K562 (cell line): ENCODE data around the gene SPATA20. TPM values are rescaled to one million over a fixed set of nuclear protein-coding genes. Genes with fewer than 3 reads are reported as not detected.

Source experiments
- BMI1 ChIP-seq: fragments of 150-350 bp; IDR thresholded peaks from 2 replicates; pipeline ENCODE4 v1.6.1; 2014; ENCODE audit warnings: low read length
- polyA plus RNA-seq, 8 experiments: library from polyadenylated mRNA; depleted of rRNA in 4 of 8; stranded (reverse) in 5 of 8; unstranded in 3 of 8; fragments of >200 nt; fragmentation: Nextera tagmentation in 2 of 8; fragmentation: Illumina TruSeq in 1 of 8; extraction: Ambion mirVana in 2 of 8; extraction: Trizol in 1 of 8; gene quantifications; 2 replicates each; pipeline versions ENCODE4 v1.2.1 to v1.2.3, GENCODE V29; 2011 to 2014; ENCODE audit warnings: inconsistent platforms in 1 of 8, missing spikeins in 1 of 8
- total RNA-seq, 7 experiments: library from RNA; depleted of rRNA in 6 of 7; stranded (reverse); fragments of >200 nt in 6 of 7; fragmentation: Illumina TruSeq in 2 of 7; extraction: Trizol in 2 of 7; gene quantifications; 2 replicates each; pipeline versions ENCODE4 v1.2.1 to v1.2.3, GENCODE V29; 2011 to 2021; ENCODE audit warnings: low replicate concordance in 1 of 7
- TF ChIP-seq, protein P1 (sequence below): fragments of 200-800 bp; sonication (Bioruptor generic); IDR thresholded peaks from 2 replicates; pipeline ENCODE4 v1.6.1; 2017; ENCODE audit warnings: missing genetic modification characterization, missing compliant biosample characterization
- TF ChIP-seq, protein P2 (sequence below): fragments of 450-650 bp; IDR thresholded peaks from 2 replicates; pipeline ENCODE4 v1.7.0; 2016; ENCODE audit warnings: borderline replicate concordance
- TF ChIP-seq, protein P3 (sequence below): fragments of 450-650 bp; IDR thresholded peaks from 2 replicates; pipeline ENCODE4 v1.6.1; 2016; ENCODE audit warnings: borderline replicate concordance

SPATA20 gene
- total and polyA plus RNA-seq, 9 of the 15 experiments (the other 6 are each of a cell fraction or from before 2014, with no cell fraction given): 0.08 to 4.0 (median 1.5) TPM

DNA sequence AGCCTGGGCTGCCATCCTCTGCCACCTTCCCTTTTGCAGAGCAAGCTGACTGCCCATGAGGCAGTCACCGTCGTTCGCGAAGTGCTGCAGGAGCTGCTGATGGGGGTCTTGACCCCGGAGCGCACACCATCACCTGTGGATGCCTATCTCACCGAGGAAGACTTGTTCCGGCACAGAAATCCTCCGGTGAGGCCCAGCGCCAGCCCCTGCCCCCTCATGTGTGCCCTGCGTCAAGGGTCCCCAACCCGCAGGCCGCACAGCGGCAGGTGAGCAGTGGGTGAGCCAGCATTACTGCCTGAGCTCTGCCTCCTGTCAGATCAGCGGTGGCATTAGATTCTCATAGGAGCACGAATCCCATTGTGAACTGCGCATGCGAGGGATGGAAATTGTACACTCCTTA lies 22.1 kb upstream of the SPATA20 start (continued):
- TF ChIP-seq, protein P1, sequence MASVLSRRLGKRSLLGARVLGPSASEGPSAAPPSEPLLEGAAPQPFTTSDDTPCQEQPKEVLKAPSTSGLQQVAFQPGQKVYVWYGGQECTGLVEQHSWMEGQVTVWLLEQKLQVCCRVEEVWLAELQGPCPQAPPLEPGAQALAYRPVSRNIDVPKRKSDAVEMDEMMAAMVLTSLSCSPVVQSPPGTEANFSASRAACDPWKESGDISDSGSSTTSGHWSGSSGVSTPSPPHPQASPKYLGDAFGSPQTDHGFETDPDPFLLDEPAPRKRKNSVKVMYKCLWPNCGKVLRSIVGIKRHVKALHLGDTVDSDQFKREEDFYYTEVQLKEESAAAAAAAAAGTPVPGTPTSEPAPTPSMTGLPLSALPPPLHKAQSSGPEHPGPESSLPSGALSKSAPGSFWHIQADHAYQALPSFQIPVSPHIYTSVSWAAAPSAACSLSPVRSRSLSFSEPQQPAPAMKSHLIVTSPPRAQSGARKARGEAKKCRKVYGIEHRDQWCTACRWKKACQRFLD (CRISPR knock-in tag): no peak
- TF ChIP-seq, protein P2, sequence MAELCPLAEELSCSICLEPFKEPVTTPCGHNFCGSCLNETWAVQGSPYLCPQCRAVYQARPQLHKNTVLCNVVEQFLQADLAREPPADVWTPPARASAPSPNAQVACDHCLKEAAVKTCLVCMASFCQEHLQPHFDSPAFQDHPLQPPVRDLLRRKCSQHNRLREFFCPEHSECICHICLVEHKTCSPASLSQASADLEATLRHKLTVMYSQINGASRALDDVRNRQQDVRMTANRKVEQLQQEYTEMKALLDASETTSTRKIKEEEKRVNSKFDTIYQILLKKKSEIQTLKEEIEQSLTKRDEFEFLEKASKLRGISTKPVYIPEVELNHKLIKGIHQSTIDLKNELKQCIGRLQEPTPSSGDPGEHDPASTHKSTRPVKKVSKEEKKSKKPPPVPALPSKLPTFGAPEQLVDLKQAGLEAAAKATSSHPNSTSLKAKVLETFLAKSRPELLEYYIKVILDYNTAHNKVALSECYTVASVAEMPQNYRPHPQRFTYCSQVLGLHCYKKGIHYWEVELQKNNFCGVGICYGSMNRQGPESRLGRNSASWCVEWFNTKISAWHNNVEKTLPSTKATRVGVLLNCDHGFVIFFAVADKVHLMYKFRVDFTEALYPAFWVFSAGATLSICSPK: no peak
- TF ChIP-seq, protein P3, sequence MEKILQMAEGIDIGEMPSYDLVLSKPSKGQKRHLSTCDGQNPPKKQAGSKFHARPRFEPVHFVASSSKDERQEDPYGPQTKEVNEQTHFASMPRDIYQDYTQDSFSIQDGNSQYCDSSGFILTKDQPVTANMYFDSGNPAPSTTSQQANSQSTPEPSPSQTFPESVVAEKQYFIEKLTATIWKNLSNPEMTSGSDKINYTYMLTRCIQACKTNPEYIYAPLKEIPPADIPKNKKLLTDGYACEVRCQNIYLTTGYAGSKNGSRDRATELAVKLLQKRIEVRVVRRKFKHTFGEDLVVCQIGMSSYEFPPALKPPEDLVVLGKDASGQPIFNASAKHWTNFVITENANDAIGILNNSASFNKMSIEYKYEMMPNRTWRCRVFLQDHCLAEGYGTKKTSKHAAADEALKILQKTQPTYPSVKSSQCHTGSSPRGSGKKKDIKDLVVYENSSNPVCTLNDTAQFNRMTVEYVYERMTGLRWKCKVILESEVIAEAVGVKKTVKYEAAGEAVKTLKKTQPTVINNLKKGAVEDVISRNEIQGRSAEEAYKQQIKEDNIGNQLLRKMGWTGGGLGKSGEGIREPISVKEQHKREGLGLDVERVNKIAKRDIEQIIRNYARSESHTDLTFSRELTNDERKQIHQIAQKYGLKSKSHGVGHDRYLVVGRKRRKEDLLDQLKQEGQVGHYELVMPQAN: no peak
- TF ChIP-seq BMI1: no peak
